DOHH2 (cell line): ENCODE results near the gene LYPD6.
A peak's percentile ranks its signal among the peaks of the same experiment; 100 is the strongest.

Source experiments
- H3F3A ChIP-seq: fragments of 200-600 bp; sonication (generic), shearing (Covaris generic); 2 replicates; pipeline ENCODE4 v1.6.0; 2016; ENCODE audit warnings: antibody characterized with exemption, mild to moderate bottlenecking; ENCODE audit not compliant: control insufficient read depth, insufficient read depth
- H3K27ac ChIP-seq: fragments of 200-600 bp; sonication (generic); 2 replicates; pipeline ENCODE4 v1.5.1; 2014; ENCODE audit warnings: low read depth, mild to moderate bottlenecking, low read length, moderate library complexity
- H3K27me3 ChIP-seq: fragments of 200-600 bp; sonication (generic); 2 replicates; pipeline ENCODE4 v1.6.1; 2014; ENCODE audit warnings: mild to moderate bottlenecking, low read length, mixed read lengths; ENCODE audit not compliant: control insufficient read depth
- H3K36me3 ChIP-seq: fragments of 200-600 bp; sonication (generic); 2 replicates; pipeline ENCODE4 v1.6.1; 2014; ENCODE audit warnings: mild to moderate bottlenecking, low read length, moderate library complexity, mixed read lengths; ENCODE audit not compliant: control insufficient read depth
- H3K4me1 ChIP-seq: fragments of 200-600 bp; sonication (generic); 2 replicates; pipeline ENCODE4 v1.6.1; 2014; ENCODE audit warnings: mild to moderate bottlenecking, low read length, mixed read lengths; ENCODE audit not compliant: control insufficient read depth
- H3K4me2 ChIP-seq: fragments of 200-600 bp; sonication (generic); 2 replicates; pipeline ENCODE4 v1.6.0; 2014; ENCODE audit warnings: mild to moderate bottlenecking, low read length, moderate library complexity
- H3K4me3 ChIP-seq: fragments of 200-600 bp; sonication (generic); 2 replicates; pipeline ENCODE4 v1.5.1; 2014; ENCODE audit warnings: mild to moderate bottlenecking, low read length, mixed read lengths
- H3K79me2 ChIP-seq: fragments of 200-600 bp; sonication (generic); 2 replicates; pipeline ENCODE4 v1.6.1; 2014; ENCODE audit warnings: mild to moderate bottlenecking, low read length, mixed read lengths; ENCODE audit not compliant: control insufficient read depth
- H3K9me2 ChIP-seq: fragments of 200-600 bp; sonication (generic); replicated peaks from 2 replicates; pipeline ENCODE4 v1.6.1; 2014; ENCODE audit warnings: mild to moderate bottlenecking, low read length, mixed read lengths; ENCODE audit not compliant: control insufficient read depth
- H3K9me3 ChIP-seq: fragments of 200-600 bp; sonication (generic); 2 replicates; pipeline ENCODE4 v1.6.1; 2014; ENCODE audit warnings: antibody characterized with exemption, low read length, mixed read lengths; ENCODE audit not compliant: control insufficient read depth, insufficient read depth
- H4K20me1 ChIP-seq: fragments of 200-600 bp; sonication (generic); 2 replicates; pipeline ENCODE4 v1.6.0; 2014; ENCODE audit warnings: low read depth, mild to moderate bottlenecking, antibody characterized with exemption, low read length, moderate library complexity; ENCODE audit not compliant: control insufficient read depth, insufficient read depth
- CTCF ChIP-seq: fragments of 200-600 bp; sonication (generic); IDR thresholded peaks from one replicate; pipeline ENCODE4 v1.5.1; 2014; ENCODE audit warnings: antibody characterized with exemption, mild to moderate bottlenecking, low read depth, low read length; ENCODE audit not compliant: poor library complexity, severe bottlenecking
- EZH2phosphoT487 ChIP-seq: fragments of 200-600 bp; sonication (generic); IDR thresholded peaks from 2 replicates; pipeline ENCODE4 v1.6.1; 2017; ENCODE audit warnings: borderline replicate concordance, mild to moderate bottlenecking, antibody characterized with exemption, low read length, moderate library complexity, mixed read lengths

The LYPD6 gene

GRCh38 chr2:149329489-149330126 is 779 bp upstream of the LYPD6 start:
- peaks cover 10% of the 10 kb centered on the region for H3K4me1 ChIP-seq
- H3K9me2 ChIP-seq, result no peaks in the 10 kb centered on the region; the same call in 1 of the 2 replicates
- peak overlapping the region; percentile 80 for H3K4me3 ChIP-seq
- no peak; the same call in 1 of the 2 replicates for TF ChIP-seq EZH2phosphoT487
- peak; percentile 32 for TF ChIP-seq CTCF
- no peaks in the 10 kb centered on the region for H3K79me2 ChIP-seq
- peak overlapping the region; percentile 69 for H3K4me2 ChIP-seq
- no peaks in the 10 kb centered on the region for H4K20me1 ChIP-seq
- H3K36me3 ChIP-seq, result no peaks in the 10 kb centered on the region
- H3K9me3 ChIP-seq, result no peaks in the 10 kb centered on the region
- H3K27ac ChIP-seq, result no peak overlapping the region
- no peaks in the 10 kb centered on the region for H3F3A ChIP-seq
- peaks cover 34% of the 10 kb centered on the region for H3K27me3 ChIP-seq

- H3K4me1 ChIP-seq, result peaks cover 10% of the 10 kb centered on the region
- H3F3A ChIP-seq, result no peaks in the 10 kb centered on the region
- no peaks in the 10 kb centered on the region for H3K9me2 ChIP-seq
- no peaks in the 10 kb centered on the region for H3K9me3 ChIP-seq
- peak overlapping the region; percentile 80 for H3K4me3 ChIP-seq
- H3K4me2 ChIP-seq, result peak overlapping the region; percentile 69
- H3K79me2 ChIP-seq, result no peaks in the 10 kb centered on the region
- no peak overlapping the region for H3K27ac ChIP-seq
- H4K20me1 ChIP-seq, result no peaks in the 10 kb centered on the region
- TF ChIP-seq CTCF (no peak), EZH2phosphoT487 (no peak)
- peaks cover 36% of the 10 kb centered on the region for H3K27me3 ChIP-seq
- no peaks in the 10 kb centered on the region for H3K36me3 ChIP-seq
These were observed 625 bp downstream of the LYPD6 start for GRCh38 chr2:149331023-149331400.

GRCh38 chr2:149332364-149332763 is 2.0 kb downstream of the LYPD6 start:
- Histone ChIP-seq H3K4me2 (no peak overlapping the region), H3K9me3 (no peaks in the 10 kb centered on the region), H3K4me1 (peaks cover 10% of the 10 kb centered on the region), H3K4me3 (no peak overlapping the region), H3K27ac (no peak overlapping the region), H3K79me2 (no peaks in the 10 kb centered on the region), H3K36me3 (no peaks in the 10 kb centered on the region), H3F3A (no peaks in the 10 kb centered on the region), H3K27me3 (peaks cover 36% of the 10 kb centered on the region), H4K20me1 (no peaks in the 10 kb centered on the region), H3K9me2 (no peaks in the 10 kb centered on the region)
- TF ChIP-seq CTCF, result no peak
- no peak for TF ChIP-seq EZH2phosphoT487
